GM21526 (cell line): ENCODE results near the gene TPGS1.

Experiments
- ATAC-seq: cut with Tn5 transposase; IDR thresholded peaks from one replicate; pipeline ENCODE4 v1.9.1; 2021; ENCODE audit warnings: moderate library complexity; ENCODE audit not compliant: unreplicated experiment, low FRiP score

TPGS1 gene, protein sequence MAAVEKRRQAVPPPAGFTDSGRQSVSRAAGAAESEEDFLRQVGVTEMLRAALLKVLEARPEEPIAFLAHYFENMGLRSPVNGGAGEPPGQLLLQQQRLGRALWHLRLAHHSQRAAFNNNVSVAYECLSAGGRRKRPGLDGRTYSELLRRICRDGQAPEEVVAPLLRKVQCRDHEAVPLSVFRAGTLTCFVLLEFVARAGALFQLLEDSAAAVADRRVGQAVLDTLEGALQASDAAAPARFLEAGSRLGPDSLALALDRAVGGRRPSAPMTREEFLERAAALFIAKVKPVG

DNA sequence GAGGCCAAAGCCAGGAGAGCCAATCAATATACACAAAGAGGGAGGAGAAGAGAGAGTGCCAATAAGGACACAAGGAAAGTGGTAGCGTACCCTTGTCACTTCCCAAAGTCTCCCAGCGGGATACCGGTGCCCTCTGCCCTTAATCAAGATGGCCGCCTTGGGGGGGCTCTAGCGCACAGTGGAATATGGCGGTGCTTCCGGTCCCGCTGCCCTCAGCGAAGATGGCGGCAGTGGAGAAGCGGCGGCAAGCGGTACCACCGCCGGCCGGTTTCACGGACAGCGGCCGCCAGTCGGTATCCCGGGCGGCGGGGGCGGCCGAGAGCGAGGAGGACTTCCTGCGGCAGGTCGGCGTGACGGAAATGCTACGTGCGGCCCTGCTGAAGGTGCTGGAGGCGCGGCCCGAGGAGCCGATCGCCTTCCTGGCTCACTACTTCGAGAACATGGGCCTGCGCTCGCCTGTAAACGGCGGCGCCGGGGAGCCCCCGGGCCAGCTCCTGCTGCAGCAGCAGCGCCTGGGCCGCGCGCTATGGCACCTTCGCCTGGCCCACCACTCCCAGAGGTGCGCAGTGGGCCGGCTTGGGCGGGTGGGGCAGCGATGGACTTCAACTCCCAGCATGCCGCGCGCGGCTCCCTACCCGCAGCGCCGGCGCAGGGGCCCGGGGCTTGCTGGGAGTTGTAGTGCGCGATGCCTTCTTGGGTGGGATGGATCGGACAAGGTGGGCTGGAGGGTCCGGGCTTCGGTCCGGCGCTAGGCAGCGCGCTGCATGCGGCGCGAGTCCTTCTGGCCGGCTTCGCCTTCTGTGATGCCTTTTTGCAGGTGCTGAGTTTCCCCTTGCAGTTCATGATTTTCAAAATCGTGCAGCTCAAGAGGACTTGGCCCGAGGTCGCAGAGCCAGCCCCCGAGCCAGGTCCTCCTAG is at the start of gene TPGS1:
TPGS1 (plus strand) TSS at position 212 of the 918 bp plus-strand sequence; CDS start at position 222, 10 bp downstream.
- peak; percentile 47 for ATAC-seq

DNA sequence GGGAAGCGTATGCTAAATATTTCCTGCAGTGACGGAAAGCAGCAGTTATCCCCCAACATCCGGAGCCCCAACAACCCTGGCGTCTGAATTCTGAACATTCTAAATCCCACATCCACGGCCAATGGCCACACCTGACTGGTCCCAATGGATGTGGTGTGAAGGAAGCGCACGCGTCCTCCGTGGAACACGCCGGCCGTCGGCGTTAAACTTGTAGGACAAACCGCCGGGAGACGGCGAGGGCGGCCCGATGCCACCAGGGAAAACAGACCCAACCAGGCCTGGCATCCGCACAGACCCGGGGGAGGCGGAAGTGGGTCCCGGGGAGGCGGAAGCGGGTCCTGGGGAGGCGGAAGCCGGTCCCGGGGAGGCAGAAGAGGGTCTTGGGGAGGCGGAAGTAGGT is 49.7 kb upstream of the TPGS1 start:
- ATAC-seq: no peak

DNA sequence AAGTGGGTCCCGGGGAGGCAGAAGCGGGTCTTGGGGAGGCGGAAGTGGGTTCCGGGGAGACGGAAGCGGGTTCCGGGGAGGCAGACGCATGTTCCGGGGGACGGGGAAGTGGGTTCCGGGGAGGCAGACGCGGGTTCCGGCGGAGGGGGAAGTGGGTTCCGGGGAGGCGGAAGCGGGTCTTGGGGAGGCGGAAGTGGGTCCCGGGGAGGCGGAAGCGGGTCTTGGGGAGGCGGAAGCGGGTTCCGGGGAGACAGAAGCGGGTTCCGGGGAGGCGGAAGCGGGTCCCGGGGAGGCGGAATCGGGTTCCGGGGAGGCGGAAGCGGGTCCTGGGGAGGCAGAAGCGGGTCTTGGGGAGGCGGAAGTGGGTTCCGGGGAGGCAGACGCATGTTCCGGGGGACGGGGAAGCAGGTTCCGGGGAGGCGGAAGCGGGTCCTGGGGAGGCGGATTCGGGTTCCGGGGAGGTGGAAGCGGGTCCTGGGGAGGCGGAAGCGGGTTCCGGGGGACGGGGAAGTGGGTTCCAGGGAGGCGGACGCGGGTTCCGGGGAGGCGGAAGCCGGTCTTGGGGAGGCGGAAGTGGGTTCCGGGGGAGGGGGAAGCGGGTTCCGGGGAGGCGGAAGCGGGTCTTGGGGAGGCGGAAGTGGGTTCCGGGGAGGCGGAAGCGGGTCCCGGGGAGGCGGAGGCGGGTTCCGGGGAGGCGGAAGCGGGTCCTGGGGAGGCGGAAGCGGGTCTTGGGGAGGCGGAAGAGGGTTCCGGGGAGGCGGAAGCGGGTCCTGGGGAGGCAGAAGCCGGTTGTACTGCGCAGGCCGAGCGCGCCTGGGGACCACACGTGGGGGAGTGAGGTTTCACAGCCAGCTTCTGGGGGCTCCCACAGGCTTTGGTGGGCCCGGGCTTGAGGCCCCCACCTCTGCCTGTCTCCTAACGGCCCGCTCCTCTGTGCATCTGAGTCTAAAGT is 48.9 kb upstream of the TPGS1 start:
- ATAC-seq: no peak

DNA sequence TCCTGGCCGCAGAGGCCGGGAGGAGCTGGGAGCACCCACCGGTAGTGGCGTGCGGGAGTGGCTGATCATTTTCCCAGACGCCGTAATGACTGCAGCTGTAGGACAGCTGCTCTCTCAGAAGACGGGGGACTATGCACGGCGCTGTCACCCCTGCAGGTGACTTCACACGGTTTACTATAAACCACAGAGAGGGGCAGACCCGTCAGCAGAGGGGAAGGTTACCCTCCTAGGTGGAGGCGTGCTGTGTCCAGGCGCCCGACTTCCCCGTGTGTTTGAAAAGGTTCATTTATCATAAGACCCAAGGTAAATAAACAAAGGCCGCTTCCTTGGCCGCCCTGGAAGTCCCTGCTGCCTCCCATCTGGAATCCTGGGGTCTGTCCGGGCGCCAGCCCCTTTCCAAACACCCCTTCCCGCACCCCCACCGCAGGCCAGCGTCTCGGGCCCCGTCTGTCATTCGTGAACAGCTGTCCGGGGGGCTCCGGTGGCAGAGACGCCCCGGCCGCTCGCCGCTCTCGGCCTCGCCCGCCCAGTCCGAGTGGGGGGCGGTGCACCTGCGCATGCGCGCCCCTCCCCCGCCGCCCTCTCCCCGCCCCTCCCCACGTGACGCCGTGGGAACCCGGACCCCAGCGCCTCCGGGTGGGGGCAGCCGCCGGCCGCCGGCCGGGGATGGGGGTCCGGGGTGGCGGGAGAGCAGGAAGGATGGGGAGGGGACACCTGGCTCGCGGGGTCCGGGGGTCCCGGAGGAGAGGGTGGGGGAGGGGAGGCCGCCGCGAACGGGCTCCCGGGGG is 47.4 kb upstream of the TPGS1 start:
- no peak for ATAC-seq

DNA sequence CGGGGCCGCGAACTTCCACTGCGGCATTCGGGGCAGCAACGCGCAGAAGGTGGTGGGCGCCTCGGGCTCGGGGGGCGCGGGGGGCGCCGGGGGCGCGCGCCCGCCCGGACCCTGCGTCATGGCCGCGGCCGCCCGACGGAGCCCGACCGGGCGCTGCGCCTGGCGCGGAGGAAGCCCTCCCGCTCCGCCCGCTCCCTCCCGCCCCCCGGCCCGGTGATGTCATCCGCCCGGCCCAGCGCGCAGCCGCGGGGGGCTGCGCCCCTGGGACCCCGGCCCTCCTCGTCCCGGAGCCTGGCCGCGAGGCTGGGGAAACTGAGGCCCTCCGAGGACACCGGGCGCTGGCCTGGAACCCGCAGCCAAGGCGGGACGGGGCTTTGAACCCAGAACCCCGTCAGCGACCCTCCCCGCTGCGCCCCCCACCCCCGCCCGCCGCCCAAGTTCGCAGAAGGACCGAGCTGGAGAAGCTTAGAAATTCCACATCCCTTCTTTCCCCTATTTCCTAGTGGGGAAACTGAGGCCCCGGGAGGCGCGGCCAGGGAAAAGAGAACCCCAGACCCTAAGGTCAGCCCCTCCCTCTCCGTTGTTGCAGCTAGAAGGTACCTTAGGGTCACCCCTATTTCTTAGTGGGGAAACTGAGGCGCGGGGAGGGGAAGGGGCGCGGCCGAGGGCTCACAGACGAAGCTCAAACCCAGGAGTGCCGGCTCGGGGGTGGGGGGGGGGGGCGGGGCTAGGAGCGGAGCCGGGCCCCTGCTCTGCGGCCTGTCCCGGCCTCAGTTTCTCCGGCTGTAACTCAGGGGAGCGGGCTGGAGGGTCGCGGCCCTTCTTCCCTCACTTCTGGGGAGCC is 46.2 kb upstream of the TPGS1 start, which contains the start of gene SHC2:
SHC2 (minus strand) TSS at position 157 of the 844 bp plus-strand sequence; CDS start at position 120, 37 bp downstream.
- ATAC-seq: no peak

DNA sequence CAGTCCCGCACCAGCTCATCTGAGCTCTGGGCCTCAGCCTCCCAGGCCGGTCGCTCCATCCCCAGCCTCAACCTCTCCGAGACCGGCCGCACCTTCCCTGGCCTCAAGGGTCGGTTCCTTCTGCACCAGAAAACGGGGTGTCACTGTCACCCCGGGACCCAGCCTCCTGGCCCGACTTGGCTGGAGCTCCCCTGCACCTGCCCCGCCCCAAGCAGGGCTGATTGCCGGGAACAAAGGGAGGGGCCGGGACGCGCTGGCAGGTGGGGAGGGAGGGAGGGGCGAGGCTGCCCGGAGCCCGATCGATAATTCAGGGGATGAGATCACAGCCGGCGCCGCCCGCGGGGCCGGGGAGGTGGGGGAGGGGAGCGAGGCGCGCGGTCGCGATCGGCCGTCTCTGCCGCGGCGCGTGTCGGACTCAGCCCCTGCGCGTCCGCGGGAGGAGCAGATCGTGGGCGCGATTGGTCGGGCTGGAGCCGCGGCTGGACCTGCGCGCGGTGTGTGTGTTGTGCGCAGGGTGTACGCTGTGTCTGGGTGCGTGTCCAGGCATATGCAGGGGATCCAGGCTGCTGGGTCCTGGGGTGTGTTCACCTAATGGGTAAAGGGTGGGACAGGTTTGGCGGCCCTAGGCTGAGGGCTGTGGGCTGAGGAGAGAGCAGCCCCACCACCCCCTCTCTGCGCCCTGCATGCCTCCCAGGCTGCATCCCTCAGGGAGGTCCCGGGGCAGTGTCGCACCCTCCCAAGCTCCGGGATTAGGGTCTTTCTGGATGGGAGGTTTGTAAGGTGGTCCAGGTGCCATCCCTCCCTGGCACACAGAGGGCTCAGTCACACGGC is 45.4 kb upstream of the TPGS1 start:
- ATAC-seq: no peak

DNA sequence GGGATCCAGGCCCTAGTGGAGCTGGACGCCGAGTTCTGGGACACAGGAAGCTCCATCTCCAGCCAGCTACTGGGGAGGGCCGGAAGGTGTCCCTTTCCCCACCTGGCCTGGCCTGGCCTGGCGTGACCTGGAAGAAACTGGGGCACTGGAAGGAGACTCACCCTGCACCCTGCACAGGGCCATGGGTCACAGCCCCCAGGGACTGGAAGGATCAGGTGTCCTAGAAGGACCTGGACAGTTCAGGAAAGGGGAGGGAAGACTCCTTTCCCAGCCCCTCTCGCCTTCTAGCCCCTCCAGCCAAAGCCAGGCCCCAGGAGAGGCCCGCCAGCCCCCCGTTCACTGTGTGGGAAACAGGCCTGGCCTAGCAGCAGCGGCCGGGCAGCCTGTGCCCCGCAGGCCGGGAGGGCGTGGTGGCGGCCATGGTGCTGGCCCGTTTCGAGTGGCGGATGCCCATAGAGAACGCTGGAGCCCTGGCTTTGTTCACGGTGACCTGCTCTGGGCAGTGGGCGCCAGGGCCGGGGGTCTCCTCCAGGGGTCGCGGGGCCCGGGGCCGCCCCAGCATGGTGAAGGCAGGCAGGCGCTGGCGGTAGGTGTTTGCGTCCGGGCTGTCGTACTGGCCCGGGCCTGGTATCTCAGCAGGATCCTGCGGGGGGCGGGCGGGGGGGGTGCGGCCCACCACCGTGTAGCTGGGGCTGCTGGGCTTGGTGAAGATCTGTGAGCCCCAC is 43.7 kb upstream of the TPGS1 start:
- ATAC-seq: no peak

DNA sequence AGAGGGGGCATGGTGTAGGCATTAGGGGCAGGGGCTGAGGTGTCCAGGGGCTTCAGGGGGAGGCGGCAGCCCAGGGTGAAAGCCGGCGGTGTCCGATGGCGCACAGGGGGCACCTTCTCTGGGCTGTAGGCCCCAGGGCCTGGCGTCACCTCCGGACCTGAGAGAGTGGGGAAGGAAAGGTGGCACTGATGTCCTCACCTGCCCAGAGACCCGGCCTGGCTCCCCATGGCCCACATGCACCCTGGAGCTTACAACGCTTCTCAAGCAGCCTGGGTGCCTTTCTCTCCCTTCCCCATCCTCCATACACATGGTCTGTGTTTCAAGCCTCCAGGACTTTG is 43.1 kb upstream of the TPGS1 start:
- no peak for ATAC-seq

DNA sequence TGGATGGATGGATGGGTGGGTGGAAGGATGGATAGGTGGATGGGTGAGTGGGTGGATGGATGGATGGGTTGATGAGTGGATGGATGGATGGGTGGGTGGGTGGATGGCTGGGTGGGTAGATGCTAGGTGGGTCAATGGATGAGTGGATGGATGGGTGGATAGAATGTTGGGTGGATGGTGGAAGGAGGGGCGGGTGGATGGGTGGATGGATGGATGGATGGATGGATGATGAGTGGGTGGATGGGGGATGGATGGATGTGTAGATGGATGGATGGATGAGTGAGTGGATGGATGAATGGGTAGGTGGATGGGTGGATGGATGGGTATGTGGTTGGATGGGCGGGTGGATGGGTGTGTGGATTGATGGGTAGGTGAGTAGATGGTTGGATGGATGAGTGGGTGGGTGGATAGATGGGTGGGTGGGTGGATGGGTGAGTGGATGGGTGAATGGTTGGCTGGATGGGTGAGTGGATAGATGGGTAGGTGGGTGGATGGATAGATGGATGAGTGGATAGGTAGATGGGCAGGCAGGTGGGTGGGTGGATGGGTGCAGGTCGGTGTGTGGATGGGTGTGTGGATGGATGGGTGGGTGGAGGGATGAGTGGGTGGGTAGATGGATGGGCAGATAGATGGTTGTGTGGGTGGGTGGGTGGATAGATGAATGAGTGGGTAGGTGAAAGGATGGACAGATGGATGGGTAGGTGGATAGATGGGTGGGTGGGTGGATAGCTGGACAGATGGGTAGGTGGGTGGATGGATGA is 42.1 kb upstream of the TPGS1 start:
- no peak for ATAC-seq

DNA sequence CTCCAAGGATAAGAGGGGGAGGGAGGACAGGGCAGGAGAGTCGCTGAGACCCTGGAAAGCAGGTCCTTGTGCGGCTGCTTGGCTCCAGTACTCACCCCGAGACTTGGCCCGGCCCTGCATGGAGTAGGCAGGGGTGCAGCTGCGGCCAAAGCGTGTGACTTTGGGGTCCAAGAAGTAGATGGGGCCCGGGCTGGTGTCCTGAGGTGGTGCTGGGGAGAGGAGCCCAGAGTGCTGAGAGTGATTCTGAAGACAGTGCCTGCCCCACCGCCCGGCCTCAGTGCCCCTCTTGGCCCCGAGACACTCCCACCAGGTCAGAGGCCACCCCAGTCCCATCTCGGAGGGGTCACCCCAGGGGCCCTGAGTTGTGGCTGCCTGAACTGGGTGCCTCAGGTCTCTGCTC is 39.7 kb upstream of the TPGS1 start:
- no peak for ATAC-seq

DNA sequence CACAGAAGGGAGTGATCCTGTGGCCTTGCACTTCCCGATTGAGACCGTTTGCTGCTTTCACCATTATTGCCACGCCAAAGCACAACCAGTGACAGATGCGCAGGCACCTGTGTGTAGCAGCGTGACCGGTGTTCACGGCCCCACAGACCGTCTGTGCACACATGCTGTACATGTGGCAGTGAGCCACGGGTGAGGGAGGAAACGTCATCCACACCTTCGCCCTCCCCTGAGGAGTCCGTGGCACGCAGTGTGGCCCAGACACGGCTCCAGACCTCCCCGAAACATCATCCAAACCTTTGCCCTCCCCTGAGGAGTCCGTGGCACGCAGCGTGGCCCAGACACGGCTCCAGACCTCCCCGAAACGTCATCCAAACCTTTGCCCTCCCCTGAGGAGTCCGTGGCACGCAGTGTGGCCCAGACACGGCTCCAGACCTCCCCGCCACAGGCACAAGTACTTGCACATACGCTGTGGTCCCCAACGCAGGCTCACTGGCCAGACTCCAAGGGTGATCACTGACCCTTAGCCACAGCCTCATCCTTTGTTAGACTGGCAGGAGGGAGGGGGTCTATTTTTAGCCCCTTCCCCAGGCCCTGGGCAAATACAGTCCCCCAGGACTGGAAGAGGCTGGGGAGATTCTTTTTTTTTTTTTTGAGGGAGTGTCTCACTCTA is 38.6 kb upstream of the TPGS1 start:
- no peak for ATAC-seq

DNA sequence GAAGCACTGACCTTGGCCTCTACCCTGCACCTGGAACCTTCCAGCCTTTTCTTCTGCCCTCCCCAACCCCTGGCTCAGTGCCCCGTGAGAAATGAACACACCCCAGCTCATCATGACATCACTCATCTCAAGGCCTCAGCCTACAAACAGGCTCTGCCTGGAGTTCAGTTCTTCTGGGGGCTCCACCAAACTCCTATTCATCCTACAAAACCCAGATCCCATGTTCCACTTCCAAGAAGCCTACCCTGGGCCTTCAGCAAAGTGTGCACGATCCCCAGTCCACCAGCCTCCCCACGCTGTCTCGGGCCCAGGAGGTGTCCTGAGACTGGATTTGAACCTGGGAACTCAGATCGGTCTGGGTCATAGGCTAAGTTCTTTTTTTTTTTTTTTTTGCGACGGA is 37.5 kb upstream of the TPGS1 start:
- no peak for ATAC-seq

DNA sequence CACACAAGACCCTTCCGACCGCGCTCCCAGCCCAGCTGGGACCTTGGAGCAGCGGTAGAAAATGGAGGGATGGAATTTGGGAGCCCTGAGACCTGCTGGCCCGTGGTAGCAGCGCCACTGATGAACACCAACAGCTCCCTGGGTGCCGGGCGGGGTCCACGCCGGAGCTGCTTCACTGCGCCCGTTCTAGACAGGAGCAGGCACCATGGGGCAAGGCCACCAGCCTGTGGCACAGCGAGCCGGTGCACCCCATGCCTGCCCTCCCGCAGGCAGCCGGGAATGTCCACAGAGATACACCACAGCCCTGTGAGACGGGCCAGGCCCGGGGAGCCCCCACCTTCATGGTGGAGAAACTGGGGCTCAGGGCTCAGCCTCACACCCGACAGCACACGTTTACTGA is 36.6 kb upstream of the TPGS1 start:
- ATAC-seq: no peak

DNA sequence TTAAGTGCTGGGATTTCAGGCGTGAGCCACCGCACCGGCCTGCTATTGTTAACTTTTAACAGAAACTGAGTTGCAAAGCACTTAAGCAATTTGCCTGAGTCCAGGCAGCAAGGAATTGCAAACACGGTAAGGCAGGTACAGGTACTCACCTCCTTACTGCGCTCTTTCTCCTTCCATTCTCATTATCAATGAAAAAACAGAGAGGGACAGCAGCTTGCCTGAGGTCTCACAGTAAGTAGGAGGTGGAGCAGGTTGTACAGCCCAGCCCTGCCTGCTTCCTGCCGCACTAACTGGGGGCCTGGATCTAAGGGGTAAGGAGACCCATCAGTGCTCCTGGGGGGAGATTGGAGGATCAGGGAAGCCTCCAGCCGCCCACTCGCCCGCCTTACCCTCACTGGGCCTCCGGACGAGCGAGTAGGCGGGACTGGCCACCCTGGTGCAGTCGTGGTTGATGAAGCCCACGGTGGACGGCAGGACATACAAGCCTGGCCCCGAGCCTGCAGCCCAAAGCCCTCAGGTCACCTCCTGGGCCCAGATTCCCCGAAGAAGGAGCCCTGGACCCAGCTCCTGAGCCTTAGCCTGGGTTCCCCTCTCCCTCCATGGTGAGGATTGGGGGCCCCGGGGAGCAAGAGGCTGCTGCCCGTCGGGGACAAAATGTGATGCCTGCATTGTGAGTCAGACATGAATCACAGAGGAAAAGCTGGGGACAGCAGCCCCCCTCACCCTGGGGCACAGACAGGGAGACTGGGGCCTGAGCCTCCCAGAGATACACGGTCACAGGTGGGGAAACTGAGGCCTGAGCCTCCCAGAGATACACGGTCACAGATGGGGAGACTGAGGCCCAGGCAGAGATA is 35.1 kb upstream of the TPGS1 start:
- ATAC-seq: no peak
